H9 (cell line): Measurements from ENCODE around the gene RAB11B. TPM values are rescaled to one million over a fixed set of nuclear protein-coding genes. Genes with fewer than 3 reads are reported as not detected.

Experiments
- DNase-seq: peaks from one replicate; pipeline ENCODE4 v3.0.0-alpha.2; 2017
- H2AFZ ChIP-seq: one replicate; pipeline ENCODE4 v1.6.1; 2013; ENCODE audit warnings: mild to moderate bottlenecking, low read length, control low read depth, moderate library complexity
- H2AK5ac ChIP-seq: 2 replicates; pipeline ENCODE4 v1.6.1; 2013; ENCODE audit warnings: low read length, control low read depth, mixed read lengths; ENCODE audit not compliant: insufficient read length
- H2BK120ac ChIP-seq: one replicate; pipeline ENCODE4 v1.6.1; 2013; ENCODE audit warnings: low read depth, mild to moderate bottlenecking, low read length, control low read depth, inconsistent platforms; ENCODE audit not compliant: poor library complexity, severe bottlenecking
- H2BK12ac ChIP-seq: 2 replicates; pipeline ENCODE4 v1.6.1; 2013; ENCODE audit warnings: low read length, control low read depth, mixed read lengths, low read depth; ENCODE audit not compliant: insufficient read length
- H2BK15ac ChIP-seq: 2 replicates; pipeline ENCODE4 v1.6.1; 2013; ENCODE audit warnings: low read depth, low read length, control low read depth
- H2BK20ac ChIP-seq: one replicate; pipeline ENCODE4 v1.6.1; 2013; ENCODE audit warnings: low read depth, mild to moderate bottlenecking, low read length, control low read depth, inconsistent platforms; ENCODE audit not compliant: poor library complexity, severe bottlenecking
- H2BK5ac ChIP-seq: 2 replicates; pipeline ENCODE4 v1.6.1; 2013; ENCODE audit warnings: low read length, control low read depth, mixed read lengths; ENCODE audit not compliant: insufficient read length
- H3K14ac ChIP-seq: 2 replicates; pipeline ENCODE4 v1.6.1; 2013; ENCODE audit warnings: low read length, control low read depth; ENCODE audit not compliant: insufficient read depth
- H3K18ac ChIP-seq: 2 replicates; pipeline ENCODE4 v1.6.1; 2013; ENCODE audit warnings: low read depth, mild to moderate bottlenecking, mixed read lengths, low read length, control low read depth; ENCODE audit not compliant: insufficient read length
- H3K23ac ChIP-seq: 2 replicates; pipeline ENCODE4 v1.6.1; 2013; ENCODE audit warnings: low read length, control low read depth, mixed read lengths, low read depth; ENCODE audit not compliant: insufficient read length
- H3K23me2 ChIP-seq: 2 replicates; pipeline ENCODE4 v1.6.1; 2013; ENCODE audit warnings: low read depth, mild to moderate bottlenecking, mixed read lengths, low read length, control low read depth; ENCODE audit not compliant: insufficient read length, poor library complexity, severe bottlenecking
- H3K27ac ChIP-seq: 2 replicates; pipeline ENCODE4 v1.5.1; 2013; ENCODE audit warnings: low read length, control low read depth, mixed read lengths, low read depth; ENCODE audit not compliant: insufficient read length
- H3K27me3 ChIP-seq: 2 replicates; pipeline ENCODE4 v1.6.1; 2013; ENCODE audit warnings: low read length, control low read depth, inconsistent platforms; ENCODE audit not compliant: insufficient read depth
- H3K4ac ChIP-seq: 2 replicates; pipeline ENCODE4 v1.6.1; 2013; ENCODE audit warnings: low read depth, mild to moderate bottlenecking, control low read depth, inconsistent platforms, low read length, moderate library complexity
- H3K4me1 ChIP-seq: 2 replicates; pipeline ENCODE4 v1.6.1; 2013; ENCODE audit warnings: low read length, control low read depth, inconsistent platforms; ENCODE audit not compliant: insufficient read depth
- H3K4me2 ChIP-seq: 2 replicates; pipeline ENCODE4 v1.6.1; 2013; ENCODE audit warnings: low read length, control low read depth, mixed read lengths; ENCODE audit not compliant: insufficient read length, insufficient read depth
- H3K56ac ChIP-seq: 2 replicates; pipeline ENCODE4 v1.6.1; 2013; ENCODE audit warnings: low read depth, mild to moderate bottlenecking, mixed read lengths, low read length, control low read depth; ENCODE audit not compliant: insufficient read length
- H3K79me1 ChIP-seq: 2 replicates; pipeline ENCODE4 v1.6.1; 2013; ENCODE audit warnings: low read depth, mild to moderate bottlenecking, moderate library complexity, low read length, control low read depth, inconsistent platforms; ENCODE audit not compliant: insufficient read depth, poor library complexity, severe bottlenecking
- H3K79me2 ChIP-seq: 2 replicates; pipeline ENCODE4 v1.6.1; 2013; ENCODE audit warnings: low read length, control low read depth, inconsistent platforms; ENCODE audit not compliant: insufficient read depth
- H3K9ac ChIP-seq: 2 replicates; pipeline ENCODE4 v1.6.1; 2013; ENCODE audit warnings: low read length, control low read depth, mixed read lengths; ENCODE audit not compliant: insufficient read length; ENCODE audit errors: extremely low read depth
- H3K9me3 ChIP-seq: one replicate; pipeline ENCODE4 v1.6.1; 2013; ENCODE audit warnings: low read depth, low read length, inconsistent platforms; ENCODE audit not compliant: control insufficient read depth
- H3T11ph ChIP-seq: one replicate; pipeline ENCODE4 v1.6.1; 2013; ENCODE audit warnings: mild to moderate bottlenecking, low read length, control low read depth, inconsistent platforms
- H4K20me1 ChIP-seq: one replicate; pipeline ENCODE4 v1.6.1; 2013; ENCODE audit not compliant: control insufficient read depth, insufficient read length, insufficient read depth
- H4K5ac ChIP-seq: 2 replicates; pipeline ENCODE4 v1.6.1; 2013; ENCODE audit warnings: low read depth, mild to moderate bottlenecking, mixed read lengths, low read length, control low read depth; ENCODE audit not compliant: insufficient read length
- H4K8ac ChIP-seq: replicated peaks from 2 replicates; pipeline ENCODE4 v1.6.1; 2013; ENCODE audit warnings: low read length, control low read depth, mixed read lengths, low read depth; ENCODE audit not compliant: insufficient read length
- H4K91ac ChIP-seq: 2 replicates; pipeline ENCODE4 v1.6.1; 2013; ENCODE audit warnings: low read depth, mild to moderate bottlenecking, moderate library complexity, mixed read lengths, low read length, control low read depth; ENCODE audit not compliant: insufficient read length
- H3K27ac Mint-ChIP-seq, 3 experiments: 2 replicates in 2 of 3; 3 replicates in 1 of 3; pipeline ENCODE4 v1.8.0; 2020 to 2021; ENCODE audit warnings: mixed read lengths in 3 of 3, mild to moderate bottlenecking in 1 of 3, moderate library complexity in 1 of 3
- H3K27me3 Mint-ChIP-seq: 2 replicates; pipeline ENCODE4 v1.8.0; 2021; ENCODE audit warnings: low read depth, mild to moderate bottlenecking, moderate library complexity, mixed read lengths
- H3K36me3 Mint-ChIP-seq, 3 experiments: 2 replicates in 2 of 3; 3 replicates in 1 of 3; pipeline ENCODE4 v1.8.0; 2020 to 2021; ENCODE audit warnings: low read depth in 3 of 3, mixed read lengths in 3 of 3; ENCODE audit not compliant: insufficient read depth in 1 of 3
- H3K4me1 Mint-ChIP-seq, 2 experiments: 2 replicates each; pipeline ENCODE4 v1.8.0; 2020; ENCODE audit warnings: mixed read lengths in 2 of 2
- H3K4me3 Mint-ChIP-seq, 2 experiments: 2 replicates in 1 of 2; 3 replicates in 1 of 2; pipeline ENCODE4 v1.8.0; 2020 to 2021; ENCODE audit warnings: mild to moderate bottlenecking in 2 of 2, mixed read lengths in 2 of 2, moderate library complexity in 1 of 2
- H3K9me3 Mint-ChIP-seq, 2 experiments: 2 replicates in 1 of 2; 3 replicates in 1 of 2; pipeline ENCODE4 v1.8.0; 2020; ENCODE audit warnings: mild to moderate bottlenecking in 2 of 2, mixed read lengths in 2 of 2, moderate library complexity in 1 of 2
- CTCF ChIP-seq: fragments of 200-600 bp; sonication (generic); conservative IDR thresholded peaks from 3 replicates; pipeline ENCODE4 v1.8.0; 2021; ENCODE audit warnings: antibody characterized with exemption, mild to moderate bottlenecking
- WGBS: extraction: QIAGEN DNeasy Blood & Tissue Kit; methylation state at CpG from one replicate; pipeline ENCODE4 v1.1.7; 2013; ENCODE audit warnings: missing lambda C conversion rate, low lambda C conversion rate, mixed read lengths; ENCODE audit not compliant: insufficient read length; ENCODE audit errors: extremely low coverage; 5-methylcytosine and 5-hydroxymethylcytosine counted together
- total RNA-seq: library from RNA; stranded (reverse); gene quantifications from 2 replicates; pipeline ENCODE4 v1.2.1, GENCODE V29; 2021

RAB11B gene
- total RNA-seq, 1 experiment from 2014 or later = 106 TPM

GRCh38 chr19:8366121-8366581 is 24.0 kb upstream of the RAB11B start:
- no peak for DNase-seq
- H2BK5ac ChIP-seq = no peak overlapping the region
- no peak overlapping the region for H3K9ac ChIP-seq
- H2AK5ac ChIP-seq = no peak overlapping the region
- H2BK15ac ChIP-seq = no peak overlapping the region
- no peak overlapping the region for H2BK20ac ChIP-seq
- no peak overlapping the region for H3K27ac Mint-ChIP-seq
- peaks cover 25 to 28% of the 10 kb centered on the region in 2 experiments for H3K4me1 Mint-ChIP-seq
- H3K27ac ChIP-seq = no peak overlapping the region
- H3K23me2 ChIP-seq = peaks cover 6% of the 10 kb centered on the region
- peaks cover 0 to 3% (median 0%) of the 10 kb centered on the region in 3 experiments; a peak in 3 of 7 replicates for H3K36me3 Mint-ChIP-seq
- no peak overlapping the region for H3K4me2 ChIP-seq
- H3T11ph ChIP-seq = no peak overlapping the region
- no peak overlapping the region for H4K5ac ChIP-seq
- H3K79me1 ChIP-seq = no peaks in the 10 kb centered on the region
- H2AFZ ChIP-seq = no peak overlapping the region
- H3K27me3 Mint-ChIP-seq = peaks cover 59% of the 10 kb centered on the region
- no peak overlapping the region for H3K4me3 Mint-ChIP-seq
- no peak overlapping the region for H4K91ac ChIP-seq
- H3K27me3 ChIP-seq = no peaks in the 10 kb centered on the region; the same call in 1 of the 2 replicates
- no peaks in the 10 kb centered on the region for H4K20me1 ChIP-seq
- H3K9me3 Mint-ChIP-seq = no peaks in the 10 kb centered on the region
- H4K8ac ChIP-seq = no peak overlapping the region
- peaks cover 4% of the 10 kb centered on the region; the same call in 1 of the 2 replicates for H3K4me1 ChIP-seq
- TF ChIP-seq CTCF = no peak
- H3K23ac ChIP-seq = no peak overlapping the region
- H2BK12ac ChIP-seq = no peak overlapping the region
- no peak overlapping the region for H3K56ac ChIP-seq
- H3K18ac ChIP-seq = no peak overlapping the region
- no peaks in the 10 kb centered on the region for H3K79me2 ChIP-seq
- no peak overlapping the region for H3K4ac ChIP-seq
- no peak overlapping the region for H2BK120ac ChIP-seq
- no peak overlapping the region for H3K14ac ChIP-seq
- H3K9me3 ChIP-seq = no peaks in the 10 kb centered on the region
- WGBS = no CpG with 5 or more reads among the region's 11 CpGs
